Ovary (tissue), 3 donors: Measurements from ENCODE around the gene GPT2.

ENCODE experiments used
- POLR2A ChIP-seq: fragments of 450-650 bp; IDR thresholded peaks from one replicate; pipeline ENCODE4 v1.6.1; 2017; ENCODE audit warnings: antibody characterized with exemption, mild to moderate bottlenecking, moderate library complexity
- TF ChIP-seq, protein P1 (sequence below), 3 donors: fragments of 450-650 bp in 2 of 3; fragments of 200-600 bp in 1 of 3; IDR thresholded peaks; one replicate each; pipeline versions ENCODE4 v1.5.1 to v1.8.0; 2016 to 2022; ENCODE audit warnings: antibody characterized with exemption in 3 of 3, mild to moderate bottlenecking in 1 of 3
- donor health status: DM: no; HTN: no; CAD: no.

DNA sequence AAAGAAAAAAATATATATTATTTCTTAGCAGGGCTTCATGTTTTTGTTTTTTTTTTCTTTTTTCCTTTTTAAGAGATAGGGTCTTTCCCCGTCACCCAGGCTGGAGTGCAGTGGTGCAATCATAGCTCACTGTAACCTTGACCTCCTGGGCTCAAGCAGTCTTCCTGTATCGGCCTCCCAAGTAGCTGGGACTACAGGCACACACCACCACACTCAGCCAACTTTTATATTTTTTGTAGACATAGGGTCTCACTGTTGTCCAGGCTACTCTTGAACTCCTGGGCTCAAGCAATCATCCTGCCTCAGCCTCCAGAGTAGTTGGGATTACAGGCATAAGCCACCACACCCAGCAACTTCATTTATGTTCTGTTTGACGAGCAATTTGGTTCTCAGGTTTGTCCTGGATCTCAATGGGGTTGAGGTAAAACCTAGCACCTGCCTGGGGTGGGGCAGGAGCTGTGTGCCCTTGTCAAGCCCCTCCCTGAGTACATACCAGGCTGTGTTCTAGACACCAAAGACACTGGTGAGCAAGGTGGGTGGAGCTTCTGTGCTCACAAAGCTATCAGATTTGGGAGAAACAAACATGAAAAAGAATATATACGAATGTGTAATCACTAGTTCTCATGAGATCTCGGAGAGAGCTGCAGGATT is 19.2 kb downstream of the GPT2 start:
- TF ChIP-seq, protein P1, sequence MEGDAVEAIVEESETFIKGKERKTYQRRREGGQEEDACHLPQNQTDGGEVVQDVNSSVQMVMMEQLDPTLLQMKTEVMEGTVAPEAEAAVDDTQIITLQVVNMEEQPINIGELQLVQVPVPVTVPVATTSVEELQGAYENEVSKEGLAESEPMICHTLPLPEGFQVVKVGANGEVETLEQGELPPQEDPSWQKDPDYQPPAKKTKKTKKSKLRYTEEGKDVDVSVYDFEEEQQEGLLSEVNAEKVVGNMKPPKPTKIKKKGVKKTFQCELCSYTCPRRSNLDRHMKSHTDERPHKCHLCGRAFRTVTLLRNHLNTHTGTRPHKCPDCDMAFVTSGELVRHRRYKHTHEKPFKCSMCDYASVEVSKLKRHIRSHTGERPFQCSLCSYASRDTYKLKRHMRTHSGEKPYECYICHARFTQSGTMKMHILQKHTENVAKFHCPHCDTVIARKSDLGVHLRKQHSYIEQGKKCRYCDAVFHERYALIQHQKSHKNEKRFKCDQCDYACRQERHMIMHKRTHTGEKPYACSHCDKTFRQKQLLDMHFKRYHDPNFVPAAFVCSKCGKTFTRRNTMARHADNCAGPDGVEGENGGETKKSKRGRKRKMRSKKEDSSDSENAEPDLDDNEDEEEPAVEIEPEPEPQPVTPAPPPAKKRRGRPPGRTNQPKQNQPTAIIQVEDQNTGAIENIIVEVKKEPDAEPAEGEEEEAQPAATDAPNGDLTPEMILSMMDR (IDR thresholded peaks at IDR 0.05) = no peak
- TF ChIP-seq POLR2A = no peak
